Activated CD4-positive, alpha-beta T cell treated with anti-CD3 and anti-CD28 coated beads, Interleukin-2, amount 50 U/mL, for 4 hours (primary cell): ENCODE measurements around the gene ACTMAP.
"Not testable (repeated sequence)": the region's sequence is repeated elsewhere in the genome, so short reads cannot be mapped to it uniquely, and the experiment has no call there.

Experiments
- DNase-seq, 2 experiments: peaks; one replicate each; pipeline ENCODE4 v3.0.0-alpha.2; 2020

The ACTMAP gene

DNA sequence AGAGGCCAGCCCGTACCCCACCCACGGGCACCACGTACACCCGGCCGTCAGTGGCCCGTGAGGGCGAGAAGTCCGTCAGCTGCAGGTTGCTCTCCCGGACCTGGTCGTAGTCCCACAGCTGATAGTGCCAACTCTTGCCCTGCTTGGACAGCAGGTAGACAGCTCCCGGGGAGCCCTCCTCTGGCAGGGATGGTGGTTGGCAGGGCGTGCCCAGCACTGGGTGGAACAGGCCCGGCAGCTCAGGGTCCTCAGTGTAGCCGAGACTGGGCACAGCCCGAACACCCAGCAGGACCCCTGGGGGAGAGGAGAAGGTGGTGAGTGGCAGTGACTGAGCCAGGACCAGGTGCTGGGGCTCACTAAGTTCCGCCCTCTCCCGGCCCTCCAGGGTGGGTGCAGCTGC lies 7.8 kb downstream of the ACTMAP start:
- no peak for DNase-seq

DNA sequence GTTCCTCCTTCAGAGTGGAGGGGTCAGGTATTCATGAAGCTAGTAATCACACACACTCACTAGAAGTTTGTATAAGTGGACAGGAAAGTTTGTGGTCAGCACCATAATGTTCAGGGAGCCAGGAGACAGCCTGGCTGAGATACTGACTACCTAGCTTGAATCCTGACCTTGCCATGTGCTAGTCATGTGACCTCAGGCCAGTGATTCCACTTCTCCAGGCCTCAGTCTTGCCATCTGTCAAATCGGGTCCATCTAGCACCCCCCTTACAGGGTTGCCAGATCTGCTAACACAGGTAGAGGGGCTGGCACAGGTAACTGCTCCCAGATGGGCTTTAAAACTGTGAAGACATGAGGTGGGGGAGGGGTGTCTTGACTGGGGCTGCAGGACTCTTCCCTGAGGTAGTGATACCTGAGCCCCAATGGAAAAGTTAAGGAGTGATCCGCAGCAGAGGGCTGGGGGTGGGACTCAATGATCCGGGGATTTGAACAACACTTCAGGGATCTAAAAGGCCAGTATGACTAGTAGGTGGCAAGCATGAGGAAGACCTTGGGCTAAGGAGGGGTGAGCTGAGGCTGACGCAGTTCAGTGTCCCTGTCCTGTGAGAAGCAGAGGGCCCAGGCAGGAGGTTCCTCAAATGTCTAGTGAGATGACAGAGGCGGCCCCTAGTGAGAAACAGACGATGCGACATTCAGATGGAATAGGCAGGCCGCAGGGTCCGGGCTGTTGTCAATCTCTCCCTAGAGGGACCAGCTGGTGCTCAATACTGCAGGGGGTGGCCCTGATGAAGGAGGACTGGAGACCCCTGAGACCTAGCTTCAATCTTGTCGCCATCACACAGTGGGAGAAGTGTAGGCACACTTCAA lies 8.5 kb downstream of the ACTMAP start:
- DNase-seq: no peak

DNA sequence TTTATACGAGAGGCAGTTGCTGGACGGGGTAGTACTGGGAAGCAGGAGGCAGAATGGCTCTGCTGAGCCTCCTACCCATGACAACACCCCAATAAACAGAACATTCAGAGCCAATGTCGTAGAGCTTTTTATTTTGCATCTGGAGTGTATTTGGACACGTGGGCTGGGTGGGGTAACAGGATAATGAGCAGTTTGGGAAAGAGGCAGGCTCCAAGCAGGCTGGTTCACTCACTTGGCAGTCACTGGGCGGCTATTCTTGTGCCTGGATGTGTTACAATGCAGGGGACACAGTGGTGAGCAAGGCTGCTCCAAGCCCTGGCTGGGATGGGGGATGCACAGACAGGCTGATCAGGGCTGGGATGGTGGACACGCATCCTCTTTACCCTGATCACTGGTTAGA lies 9.5 kb downstream of the ACTMAP start:
- no peak for DNase-seq

DNA sequence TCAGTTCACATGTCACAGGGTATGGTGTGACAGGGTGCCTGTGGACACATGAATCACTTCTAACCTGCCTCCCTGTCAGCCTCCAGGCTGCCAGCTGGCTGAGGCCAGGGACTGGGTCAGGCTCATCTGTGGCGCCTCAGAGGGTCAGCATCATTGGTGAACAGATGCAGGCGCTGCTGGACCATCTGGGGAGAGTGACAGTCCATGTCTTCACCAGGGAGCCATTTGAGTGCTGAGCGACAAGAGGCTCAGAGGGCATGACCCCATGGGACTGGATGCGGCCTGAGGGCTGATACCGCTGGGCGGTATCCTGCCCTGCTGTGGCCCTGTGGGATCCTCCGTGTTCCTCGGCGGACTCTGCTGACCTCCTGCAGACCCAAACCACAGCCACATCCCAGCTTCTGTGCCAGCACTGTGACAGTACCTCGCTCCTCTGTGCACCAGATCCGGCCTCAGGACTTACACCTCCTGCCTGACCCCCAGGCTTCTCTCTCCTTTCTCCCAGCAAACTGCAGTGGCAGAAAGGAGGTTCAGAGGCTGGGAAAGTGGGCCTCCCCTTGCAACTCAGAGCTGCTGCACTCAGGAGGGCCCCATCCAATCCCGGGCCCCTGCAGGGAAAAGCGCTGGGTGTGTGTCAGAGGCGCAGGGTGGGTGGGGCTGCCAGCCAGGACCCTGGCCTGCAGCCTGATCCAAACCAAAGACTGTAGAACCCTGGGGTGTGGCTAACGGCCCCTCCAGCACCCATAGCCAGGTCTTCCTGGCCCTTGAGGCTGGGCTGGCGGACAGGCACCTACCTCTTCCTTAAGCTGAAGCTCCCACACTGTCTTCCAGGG lies 10.2 kb downstream of the ACTMAP start:
- DNase-seq: no peak

DNA sequence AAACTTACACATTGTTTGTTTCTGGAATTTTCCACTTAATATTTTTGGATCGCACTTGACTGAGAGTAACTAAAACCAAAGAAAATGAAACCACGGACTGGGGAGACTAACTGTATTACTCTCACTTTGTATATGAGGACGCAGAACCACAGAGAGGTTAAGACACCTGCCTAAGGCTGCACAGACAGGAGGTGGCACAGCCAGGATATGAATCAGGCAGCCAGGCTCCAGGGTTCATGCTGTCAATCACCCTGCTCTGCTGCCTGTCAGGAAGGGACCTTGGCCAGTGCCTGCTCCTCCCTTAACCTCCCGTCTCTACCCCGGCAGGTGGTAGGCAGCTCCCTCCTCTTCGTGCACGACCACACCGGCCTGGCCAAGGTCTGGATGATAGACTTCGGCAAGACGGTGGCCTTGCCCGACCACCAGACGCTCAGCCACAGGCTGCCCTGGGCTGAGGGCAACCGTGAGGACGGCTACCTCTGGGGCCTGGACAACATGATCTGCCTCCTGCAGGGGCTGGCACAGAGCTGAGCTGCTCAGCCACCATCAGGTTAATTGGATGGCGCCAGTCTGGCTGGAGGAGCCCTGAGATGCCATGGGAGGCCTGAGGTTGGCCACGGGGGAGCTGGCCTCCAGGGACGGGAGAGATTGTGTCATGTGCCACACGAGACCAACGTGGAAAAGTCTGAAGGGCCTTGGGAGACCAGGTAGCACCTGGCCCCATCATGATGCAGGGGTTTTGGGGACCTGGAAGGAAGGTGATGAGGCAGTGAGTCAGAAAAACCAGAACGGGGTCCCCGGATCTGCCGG lies 11.0 kb downstream of the ACTMAP start:
- DNase-seq: no peak

DNA sequence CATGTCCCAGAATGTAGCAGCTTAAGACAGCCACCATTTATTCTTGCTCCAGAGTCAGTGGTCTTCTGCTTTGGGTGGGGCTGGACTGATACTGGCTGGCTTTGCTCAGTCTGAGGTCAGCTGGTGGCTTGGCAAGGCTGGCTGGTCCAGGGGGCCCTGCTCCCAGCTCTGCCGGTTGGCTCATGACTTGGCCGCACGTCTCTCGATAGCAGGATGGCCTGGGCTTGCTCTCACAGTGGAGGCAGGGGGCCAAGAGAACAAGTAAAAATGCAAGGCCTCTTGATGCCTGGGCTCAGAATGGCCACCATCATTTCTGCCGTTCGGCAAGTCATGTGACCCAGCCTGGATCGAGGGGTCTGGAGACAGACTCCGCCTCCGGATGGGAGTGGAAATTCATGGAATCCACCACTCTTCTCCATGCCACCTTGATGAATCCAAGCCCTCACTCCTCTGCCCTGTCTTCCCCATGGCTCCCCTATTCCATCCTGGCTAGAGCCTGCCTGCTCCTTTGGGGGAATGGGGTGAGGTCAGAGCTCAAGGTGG lies 13.1 kb downstream of the ACTMAP start:
- DNase-seq: no peak

DNA sequence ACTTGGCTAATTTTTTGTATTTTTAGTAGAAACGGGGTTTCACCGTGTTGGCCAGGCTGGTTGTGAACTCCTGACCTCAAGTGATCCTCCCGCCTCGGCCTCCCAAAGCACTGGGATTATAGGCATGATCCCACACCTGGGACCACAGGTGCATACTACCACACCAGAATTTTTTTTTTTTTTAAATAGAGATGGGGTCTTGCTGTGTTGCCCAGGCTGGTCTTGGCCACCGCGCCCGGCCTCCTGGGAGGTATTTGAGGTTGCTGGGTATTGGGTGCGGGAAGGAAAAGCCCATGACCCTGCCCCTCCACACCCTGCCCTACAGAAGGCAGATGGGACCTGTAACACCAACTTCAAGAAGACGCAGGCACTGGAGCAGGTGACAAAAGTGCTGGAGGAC lies 13.6 kb downstream of the ACTMAP start:
- DNase-seq: no peak

DNA sequence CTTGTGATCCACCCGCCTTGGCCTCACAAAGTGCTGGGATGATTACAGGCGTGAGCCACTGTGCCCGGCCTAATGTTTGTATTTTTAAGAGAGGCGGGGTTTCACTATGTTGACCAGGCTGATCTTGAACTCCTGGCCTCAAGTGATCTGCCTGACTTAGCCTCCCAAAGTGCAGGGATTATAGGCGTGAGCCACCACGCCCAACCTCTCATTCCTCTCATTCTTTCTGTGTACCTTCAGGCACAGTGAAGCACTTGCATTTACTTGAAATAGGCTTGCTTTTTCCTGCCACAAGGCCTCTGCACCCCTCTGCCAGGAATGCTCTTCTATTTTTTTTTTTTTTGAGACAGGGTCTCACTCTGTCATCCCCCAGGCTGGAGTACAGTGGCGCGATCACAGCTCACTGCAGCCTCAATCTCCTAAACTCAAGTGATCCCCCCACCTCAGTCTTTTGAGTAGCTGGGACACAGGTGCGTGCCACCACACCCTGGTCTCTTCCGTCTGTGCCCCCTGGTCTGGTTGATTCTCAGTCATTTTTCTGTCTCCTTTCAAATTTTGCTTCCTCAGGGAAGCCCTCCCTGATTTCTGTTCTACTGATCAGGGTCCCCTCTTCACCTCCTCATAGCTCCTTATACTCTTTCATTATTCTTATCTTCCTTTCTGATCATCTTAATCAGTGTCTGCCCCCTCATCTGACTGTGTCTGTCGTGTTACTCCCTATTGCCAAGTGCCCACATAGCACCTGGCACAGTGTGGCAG lies 15.1 kb downstream of the ACTMAP start:
- DNase-seq: no peak

DNA sequence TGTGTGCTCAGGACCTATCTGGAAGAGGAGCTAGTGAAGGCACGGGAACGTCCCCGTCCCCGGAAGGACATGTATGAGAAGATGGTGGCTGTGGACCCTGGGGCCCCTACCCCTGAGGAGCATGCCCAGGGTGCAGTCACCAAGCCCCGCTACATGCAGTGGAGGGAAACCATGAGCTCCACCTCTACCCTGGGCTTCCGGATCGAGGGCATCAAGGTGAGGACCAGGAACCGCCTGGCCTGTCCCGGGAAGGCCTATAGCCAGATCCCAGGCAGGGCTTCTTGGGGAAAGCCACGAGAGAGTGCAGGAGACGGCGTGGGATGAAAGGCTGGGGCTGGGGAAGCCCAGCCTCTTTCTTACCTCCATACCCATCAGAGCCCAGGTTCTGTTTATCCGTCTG lies 17.1 kb downstream of the ACTMAP start:
- DNase-seq: no peak

DNA sequence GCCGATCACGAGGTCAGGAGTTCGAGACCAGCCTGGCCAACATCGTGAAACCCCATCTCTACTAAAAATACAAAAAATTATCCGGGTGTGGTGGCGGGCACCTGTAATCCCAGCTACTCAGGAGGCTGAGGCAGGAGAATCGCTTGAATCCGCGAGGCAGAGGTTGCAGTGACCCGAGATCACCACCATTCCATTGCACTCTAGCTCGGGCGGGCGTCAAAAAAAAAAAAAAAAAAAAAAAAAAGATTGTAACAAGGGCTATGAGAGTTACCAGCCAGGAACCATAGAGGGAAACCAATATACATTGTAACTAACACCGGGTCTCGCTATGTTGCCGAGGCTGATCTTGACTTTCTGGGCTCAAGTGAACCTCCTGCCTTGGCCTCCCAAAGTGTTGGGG lies 18.0 kb downstream of the ACTMAP start:
- DNase-seq: not testable (repeated sequence)

DNA sequence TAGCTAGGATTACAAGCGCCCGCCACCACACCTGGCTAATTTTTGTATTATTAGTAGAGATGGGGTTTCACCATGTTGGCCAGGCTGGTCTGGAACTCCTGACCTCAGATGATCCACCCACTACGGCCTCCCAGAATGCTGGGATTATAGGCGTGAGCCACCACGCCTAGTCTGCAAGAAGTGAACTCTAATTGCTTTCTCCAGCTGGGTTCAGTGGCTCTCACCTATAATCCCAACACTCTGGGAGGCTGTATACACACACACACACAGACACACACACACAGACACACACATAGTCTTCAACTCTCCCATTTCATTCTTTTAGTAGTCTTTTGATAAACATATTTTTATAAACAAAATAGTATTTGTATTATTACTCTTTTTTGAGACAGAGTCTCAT lies 20.2 kb downstream of the ACTMAP start:
- not testable (repeated sequence) for DNase-seq

DNA sequence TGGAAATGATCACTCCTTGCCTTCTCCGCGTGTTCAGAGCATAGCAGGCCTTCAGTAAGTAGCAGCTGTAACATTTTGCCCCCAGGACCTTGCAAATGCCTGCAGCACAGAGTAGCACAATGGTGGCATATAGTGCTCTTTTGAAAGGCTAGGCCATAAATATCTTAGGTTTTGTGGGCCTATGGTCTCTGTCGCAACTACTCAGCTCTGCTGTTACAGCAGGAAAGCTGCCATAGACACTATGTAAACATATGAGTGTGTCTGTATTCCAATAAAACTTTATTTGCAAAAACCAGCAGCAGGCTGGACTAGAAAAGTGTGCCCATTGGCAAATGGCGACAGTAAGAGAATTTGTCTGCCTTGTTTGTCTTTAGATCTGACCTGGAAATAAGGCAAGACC lies 24.0 kb downstream of the ACTMAP start:
- DNase-seq: no peak

DNA sequence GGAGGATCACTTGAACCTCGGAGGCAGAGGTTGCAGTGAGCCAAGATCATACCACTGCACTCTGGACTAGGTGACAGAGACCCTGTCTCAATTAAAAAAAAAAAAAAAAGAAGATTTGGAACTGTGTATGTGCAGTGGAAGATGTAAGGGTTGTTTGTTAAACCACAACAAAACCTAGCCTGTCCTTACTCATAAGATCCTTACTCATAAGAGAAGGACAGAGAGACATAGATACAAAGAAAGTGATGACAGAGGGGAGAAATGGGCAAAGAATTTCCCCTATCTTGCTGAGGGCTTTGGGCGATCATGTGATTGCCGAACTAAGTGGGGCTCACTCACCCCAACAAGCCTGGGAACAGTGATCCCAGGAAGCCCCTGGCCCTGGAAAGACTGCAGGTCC lies 25.4 kb downstream of the ACTMAP start:
- no peak for DNase-seq

DNA sequence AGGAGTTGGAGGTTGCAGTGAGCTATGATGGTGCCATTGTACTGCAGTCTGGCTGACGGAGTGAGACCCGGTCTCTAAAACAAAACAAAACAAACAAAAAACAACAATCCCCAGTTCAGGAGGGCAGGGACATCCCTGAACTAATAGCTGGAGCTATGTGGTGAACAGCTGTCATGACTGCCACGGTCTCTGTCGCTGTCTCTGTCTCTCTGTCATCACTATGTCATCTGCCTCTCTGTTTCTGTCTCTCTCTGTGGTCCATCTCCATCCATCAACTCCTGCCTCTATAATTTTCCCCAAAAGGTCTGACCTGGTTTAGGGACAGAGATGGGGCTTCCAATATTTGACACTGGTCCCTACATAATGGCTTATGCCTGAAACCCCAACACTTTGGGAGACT lies 26.0 kb downstream of the ACTMAP start:
- no peak for DNase-seq

DNA sequence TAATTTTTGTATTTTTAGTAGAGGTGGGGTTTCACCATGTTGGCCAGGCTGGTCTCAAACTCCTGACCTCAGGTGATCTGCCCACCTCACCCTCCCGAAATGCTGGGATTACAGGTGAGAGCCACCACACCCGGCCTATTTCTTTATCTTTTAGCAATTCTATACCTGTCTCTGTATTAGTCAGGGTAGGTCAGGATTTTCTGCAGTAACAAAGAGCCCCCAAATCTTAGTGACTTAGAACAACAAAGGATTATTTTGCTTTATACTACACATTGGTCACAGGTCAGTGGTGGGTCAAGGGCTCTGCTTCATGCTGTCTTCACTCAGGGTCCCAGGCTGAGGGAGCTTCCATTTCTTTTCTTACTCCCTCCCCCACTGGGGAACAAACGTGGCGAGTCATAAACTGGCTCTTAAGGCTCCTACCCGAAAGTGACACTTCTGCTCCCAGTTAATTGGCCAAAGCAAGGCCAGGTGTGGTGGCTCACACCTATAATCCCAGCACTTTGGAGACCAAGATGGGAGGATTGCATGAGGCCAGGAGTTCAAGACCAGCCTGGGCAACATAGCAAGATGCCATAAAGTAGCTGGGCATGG lies 26.5 kb downstream of the ACTMAP start:
- no peak for DNase-seq

DNA sequence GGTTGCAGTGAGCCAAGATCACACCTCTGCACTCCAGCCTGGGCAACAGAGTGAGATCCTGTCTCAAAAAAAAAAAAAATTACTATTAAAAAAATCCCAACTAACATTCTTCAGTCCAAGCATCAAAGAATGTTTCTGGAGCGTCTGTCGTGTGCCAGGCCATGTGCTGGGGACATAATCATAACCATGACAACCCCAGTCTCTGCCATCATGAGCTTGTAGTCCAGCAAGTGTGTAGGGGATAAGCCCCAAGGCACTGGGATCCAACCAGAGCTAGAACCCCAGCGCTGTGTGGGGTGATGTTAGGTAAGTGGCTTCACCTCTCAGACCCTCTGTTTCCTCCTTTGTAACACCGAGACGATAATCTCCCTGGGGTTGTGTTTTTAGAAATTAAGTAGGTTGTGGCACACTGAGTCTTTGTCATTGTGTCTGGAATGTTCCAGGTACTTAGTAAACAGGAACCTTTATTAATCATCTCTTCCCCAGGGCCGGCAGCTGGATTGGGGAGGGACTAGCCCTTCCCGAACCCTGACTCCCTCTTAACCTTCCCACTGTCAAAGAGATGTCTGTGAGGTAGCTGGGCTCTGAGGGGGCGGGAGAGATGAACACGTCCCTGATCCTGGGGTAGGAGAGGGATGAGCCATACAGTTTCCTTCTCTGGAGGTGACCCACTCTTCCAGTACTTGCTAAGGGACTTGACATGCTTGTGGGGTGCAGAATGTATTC lies 28.2 kb downstream of the ACTMAP start:
- no peak for DNase-seq

DNA sequence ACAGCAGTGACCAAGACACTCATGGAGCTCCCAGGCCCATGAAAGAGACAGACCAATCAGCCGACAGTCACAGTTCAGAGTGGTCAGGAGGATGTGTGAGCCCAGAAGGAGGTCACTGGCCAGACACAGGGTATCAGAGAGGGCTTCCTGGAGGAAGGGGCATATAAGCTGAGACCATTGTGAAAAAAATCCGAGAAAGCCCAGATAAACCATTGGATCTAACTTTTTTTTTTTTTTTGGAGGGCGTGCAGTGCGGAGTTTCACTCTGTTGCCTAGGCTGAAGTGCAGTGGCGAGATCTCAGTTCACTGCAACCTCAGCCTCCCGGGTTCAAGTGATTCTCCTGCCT lies 29.2 kb downstream of the ACTMAP start:
- no peak for DNase-seq

DNA sequence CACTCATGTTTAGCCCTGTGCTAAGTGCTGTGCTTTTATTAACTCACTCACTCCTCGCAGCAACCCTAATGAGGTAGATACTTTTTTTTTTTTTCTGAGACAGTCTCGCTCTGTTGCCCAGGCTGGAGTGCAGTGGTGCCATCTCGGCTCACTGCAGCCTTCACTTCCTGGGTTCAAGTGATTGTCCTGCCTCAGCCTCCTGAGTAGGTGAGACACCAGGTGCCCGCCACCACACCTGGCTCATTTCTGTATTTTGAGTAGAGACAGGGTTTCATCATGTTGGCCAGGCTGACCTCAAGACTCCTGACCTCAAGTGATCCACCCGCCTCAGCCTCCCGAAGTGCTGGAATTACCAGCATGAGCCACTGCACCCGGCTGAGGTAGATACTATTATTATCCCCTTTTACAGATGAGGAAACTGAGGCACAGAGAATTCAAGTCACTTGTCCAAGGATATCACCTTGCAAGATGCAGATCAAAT lies 30.8 kb downstream of the ACTMAP start:
- DNase-seq: no peak

DNA sequence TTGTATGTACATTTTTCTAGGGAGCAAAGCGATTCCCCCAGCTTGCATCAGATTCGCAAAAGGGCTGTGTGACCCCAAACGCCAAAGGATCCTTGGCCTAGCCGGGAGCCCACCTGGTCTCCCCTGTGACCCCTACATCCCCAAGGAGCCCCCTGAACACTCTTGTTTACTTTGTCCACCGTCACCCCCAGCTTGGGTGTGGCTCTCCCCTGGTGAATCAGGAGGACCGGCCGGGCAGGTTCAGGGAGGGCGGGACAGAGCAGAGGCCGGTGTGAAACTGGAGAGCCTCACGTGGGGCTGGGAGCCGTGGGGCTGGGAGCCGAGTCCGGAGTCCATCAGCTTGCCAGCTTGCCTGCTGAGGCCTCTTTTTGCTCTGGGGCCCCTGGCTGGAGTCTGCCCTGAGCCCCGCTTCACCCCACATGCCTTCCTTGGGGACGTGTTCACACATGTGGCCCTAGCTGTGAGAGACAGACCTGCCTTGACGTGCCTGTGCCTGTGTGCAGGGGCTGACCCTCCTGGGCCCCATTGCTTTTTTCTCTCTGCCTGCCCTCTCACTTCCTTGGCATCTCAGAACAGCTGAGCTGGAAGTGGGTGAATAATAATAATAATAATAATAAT lies 31.4 kb downstream of the ACTMAP start:
- no peak for DNase-seq
